Measurements from ENCODE around the gene METTL22. TPM values are rescaled to one million over a fixed set of nuclear protein-coding genes. Genes with fewer than 3 reads are reported as not detected.

The METTL22 gene
- polyA plus RNA-seq, 1 experiment: 54.6 TPM

DNA sequence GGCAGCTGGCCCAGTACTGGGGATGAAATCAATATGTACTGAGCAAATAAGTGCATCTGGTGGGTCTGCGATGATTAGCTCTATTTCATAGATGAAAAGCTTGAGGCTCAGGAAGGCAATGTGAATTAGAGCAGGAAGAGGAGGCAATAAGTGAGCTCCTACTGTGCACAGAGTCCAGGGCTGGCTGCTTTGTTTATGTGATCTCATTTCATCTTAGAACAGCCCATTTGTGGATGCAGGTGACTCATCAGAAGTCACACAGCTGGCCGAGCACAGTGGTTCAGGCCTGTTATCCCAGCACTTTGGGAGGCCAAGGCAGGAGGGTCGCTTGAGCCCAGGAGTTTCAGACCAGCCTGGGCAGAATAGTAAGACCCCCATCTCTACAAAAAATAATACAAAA is 38.3 kb upstream of the METTL22 start:
- POLR2A ChIA-PET: no interaction called here
- CTCF ChIA-PET: interaction anchor here (0.8 to 1.2 kb wide), 2 partner anchors 10 to 16 kb away, joined by 3 to 4 read pairs; no protein-coding TSS in a partner anchor
- no peak for DNase-seq (ENCODE audit: low read depth)
- TF ChIP-seq, protein P1, sequence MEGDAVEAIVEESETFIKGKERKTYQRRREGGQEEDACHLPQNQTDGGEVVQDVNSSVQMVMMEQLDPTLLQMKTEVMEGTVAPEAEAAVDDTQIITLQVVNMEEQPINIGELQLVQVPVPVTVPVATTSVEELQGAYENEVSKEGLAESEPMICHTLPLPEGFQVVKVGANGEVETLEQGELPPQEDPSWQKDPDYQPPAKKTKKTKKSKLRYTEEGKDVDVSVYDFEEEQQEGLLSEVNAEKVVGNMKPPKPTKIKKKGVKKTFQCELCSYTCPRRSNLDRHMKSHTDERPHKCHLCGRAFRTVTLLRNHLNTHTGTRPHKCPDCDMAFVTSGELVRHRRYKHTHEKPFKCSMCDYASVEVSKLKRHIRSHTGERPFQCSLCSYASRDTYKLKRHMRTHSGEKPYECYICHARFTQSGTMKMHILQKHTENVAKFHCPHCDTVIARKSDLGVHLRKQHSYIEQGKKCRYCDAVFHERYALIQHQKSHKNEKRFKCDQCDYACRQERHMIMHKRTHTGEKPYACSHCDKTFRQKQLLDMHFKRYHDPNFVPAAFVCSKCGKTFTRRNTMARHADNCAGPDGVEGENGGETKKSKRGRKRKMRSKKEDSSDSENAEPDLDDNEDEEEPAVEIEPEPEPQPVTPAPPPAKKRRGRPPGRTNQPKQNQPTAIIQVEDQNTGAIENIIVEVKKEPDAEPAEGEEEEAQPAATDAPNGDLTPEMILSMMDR (IDR thresholded peaks at IDR 0.05; ENCODE audit: insufficient read depth, low read depth, low read length): no peak
- Histone ChIP-seq H3K36me3 (ENCODE audit: control insufficient read depth, insufficient read depth, low read length) (no peaks in the 10 kb centered on the region), H3K27me3 (ENCODE audit: control insufficient read depth, insufficient read depth, low read length) (peaks cover 3% of the 10 kb centered on the region; the same call in 1 of the 2 replicates), H3K4me3 (ENCODE audit: low read depth, low read length) (no peak overlapping the region)

DNA sequence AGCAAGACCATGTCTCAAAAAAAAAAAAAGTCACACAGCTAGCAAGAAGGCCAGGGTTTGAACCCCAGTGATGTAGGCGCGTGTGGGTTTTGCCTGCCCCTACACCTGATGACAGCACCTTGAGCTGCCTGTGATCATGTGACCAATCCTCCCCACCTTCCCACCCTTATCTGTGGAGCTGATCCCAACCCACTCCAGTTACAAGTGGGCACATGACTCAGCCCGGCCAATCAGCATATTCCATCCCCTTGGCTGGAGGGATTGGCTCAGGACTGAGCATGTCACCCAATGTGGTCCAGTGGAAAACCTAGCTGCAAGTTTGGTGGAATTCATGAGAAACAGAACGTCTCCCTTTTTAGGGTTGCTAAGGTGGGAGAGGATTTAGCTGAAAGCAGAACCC is 37.8 kb upstream of the METTL22 start:
- no peaks in the 10 kb centered on the region for H3K36me3 ChIP-seq (ENCODE audit: control insufficient read depth, insufficient read depth, low read length)
- ChIA-PET POLR2A (no interaction called here), CTCF (interaction anchor here (0.7 to 1.2 kb wide), 3 partner anchors 9 to 1599 kb away, joined by 3 to 4 read pairs (median 4); partner anchors contain the start of gene GRIN2A)
- no peak for DNase-seq (ENCODE audit: low read depth)
- no peak overlapping the region for H3K4me3 ChIP-seq (ENCODE audit: low read depth, low read length)
- TF ChIP-seq, protein P1 (IDR thresholded peaks at IDR 0.05; ENCODE audit: insufficient read depth, low read depth, low read length): no peak
- peaks cover 8% of the 10 kb centered on the region for H3K27me3 ChIP-seq (ENCODE audit: control insufficient read depth, insufficient read depth, low read length)

DNA sequence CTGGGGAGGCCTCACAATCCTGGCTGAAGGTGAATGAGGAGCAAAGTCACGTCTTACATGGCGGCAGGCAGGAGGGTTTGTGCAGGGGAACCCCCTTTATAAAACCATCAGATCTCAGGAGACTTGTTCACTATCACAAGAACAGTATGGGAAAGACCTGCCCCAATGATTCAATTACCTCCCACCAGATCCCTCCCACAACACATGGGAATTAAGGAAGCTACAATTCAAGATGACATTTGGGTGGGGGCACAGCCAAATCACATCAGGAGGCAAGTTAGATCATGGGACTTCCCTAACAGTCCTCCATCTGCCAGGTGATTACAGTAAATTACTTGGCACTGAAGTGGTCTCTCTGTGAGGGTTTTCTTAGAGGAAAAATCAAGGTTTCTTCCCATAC is 36.5 kb upstream of the METTL22 start:
- ChIA-PET CTCF (no interaction called here), POLR2A (no interaction called here)
- no peak for DNase-seq (ENCODE audit: low read depth)
- Histone ChIP-seq H3K36me3 (ENCODE audit: control insufficient read depth, insufficient read depth, low read length) (no peaks in the 10 kb centered on the region), H3K4me3 (ENCODE audit: low read depth, low read length) (no peak overlapping the region), H3K27me3 (ENCODE audit: control insufficient read depth, insufficient read depth, low read length) (peaks cover 16% of the 10 kb centered on the region)
- TF ChIP-seq, protein P1 (IDR thresholded peaks at IDR 0.05; ENCODE audit: insufficient read depth, low read depth, low read length): no peak

DNA sequence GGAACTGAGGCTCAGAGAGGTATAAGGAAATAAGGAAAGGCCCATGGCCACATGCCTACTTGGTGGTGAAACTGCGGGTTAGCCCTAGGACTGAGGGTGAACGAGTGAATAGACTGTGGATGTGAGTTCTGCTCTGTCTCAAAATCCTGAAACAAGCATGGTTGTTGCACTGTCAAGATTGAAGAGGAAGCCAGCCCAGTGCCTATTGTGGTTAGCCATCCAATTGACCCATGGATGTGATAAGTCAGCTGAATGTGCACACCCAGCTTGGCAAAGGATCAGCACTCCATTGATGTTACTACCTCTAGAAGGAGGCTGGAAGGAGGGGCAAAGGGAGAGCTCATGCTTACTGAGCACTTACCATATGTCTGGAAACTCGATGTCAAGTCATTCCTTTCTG is 35.6 kb upstream of the METTL22 start:
- POLR2A ChIA-PET: no interaction called here
- TF ChIP-seq, protein P1 (IDR thresholded peaks at IDR 0.05; ENCODE audit: insufficient read depth, low read depth, low read length): no peak
- Histone ChIP-seq H3K4me3 (ENCODE audit: low read depth, low read length) (no peak overlapping the region), H3K27me3 (ENCODE audit: control insufficient read depth, insufficient read depth, low read length) (peaks cover 16% of the 10 kb centered on the region), H3K36me3 (ENCODE audit: control insufficient read depth, insufficient read depth, low read length) (no peaks in the 10 kb centered on the region)
- CTCF ChIA-PET: no interaction called here
- DNase-seq (ENCODE audit: low read depth): no peak

DNA sequence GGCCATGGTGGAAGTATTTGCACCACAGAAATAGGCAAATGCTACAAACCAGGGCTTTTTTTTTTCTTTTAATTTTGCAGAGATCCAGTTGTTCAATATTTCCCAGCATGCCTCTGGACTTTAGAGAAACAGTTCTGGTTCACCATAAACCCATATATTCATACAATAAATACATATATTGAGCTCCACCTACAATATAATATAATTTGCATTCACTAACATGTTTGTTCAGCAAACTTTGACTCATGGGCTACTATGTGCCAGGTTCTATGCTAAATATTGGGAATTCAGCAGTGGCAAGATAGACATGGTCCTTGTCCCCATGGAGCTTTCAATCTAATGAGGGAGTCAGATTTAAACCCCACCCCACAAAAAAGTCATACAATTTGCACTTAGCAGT is 34.4 kb upstream of the METTL22 start:
- Histone ChIP-seq H3K27me3 (ENCODE audit: control insufficient read depth, insufficient read depth, low read length) (peaks cover 16% of the 10 kb centered on the region), H3K36me3 (ENCODE audit: control insufficient read depth, insufficient read depth, low read length) (no peaks in the 10 kb centered on the region), H3K4me3 (ENCODE audit: low read depth, low read length) (no peak overlapping the region)
- DNase-seq (ENCODE audit: low read depth): no peak
- POLR2A ChIA-PET: no interaction called here
- CTCF ChIA-PET: no interaction called here
- TF ChIP-seq, protein P1 (IDR thresholded peaks at IDR 0.05; ENCODE audit: insufficient read depth, low read depth, low read length): no peak

All from BJ (cell line).